HCT116 (cell line): ENCODE results near the gene HOXA2.

Source experiments
- EZH2 ChIP-seq: fragments of 200-600 bp; sonication (generic); IDR thresholded peaks from 2 replicates; pipeline ENCODE4 v1.6.1; 2017; ENCODE audit warnings: antibody characterized with exemption, mixed run types
- EZH2phosphoT487 ChIP-seq: fragments of 200-600 bp; IDR thresholded peaks from 2 replicates; pipeline ENCODE4 v1.6.1; 2018; ENCODE audit warnings: antibody characterized with exemption, borderline replicate concordance
- POLR2A ChIP-seq: IDR thresholded peaks from 2 replicates; pipeline ENCODE4 v1.7.0; 2011; ENCODE audit warnings: borderline replicate concordance; ENCODE audit not compliant: insufficient read depth, insufficient read length; ENCODE audit errors: extremely low read depth
- POLR2AphosphoS5 ChIP-seq: IDR thresholded peaks from 2 replicates; pipeline ENCODE4 v1.6.1; 2011; ENCODE audit warnings: mild to moderate bottlenecking, low read depth, low read length, moderate library complexity
- TCF7L2 ChIP-seq: IDR thresholded peaks from 2 replicates; pipeline ENCODE4 v1.7.0; 2011; ENCODE audit warnings: borderline replicate concordance, inconsistent platforms; ENCODE audit not compliant: insufficient read depth, insufficient read length; ENCODE audit errors: extremely low read depth
- YY1 ChIP-seq: IDR thresholded peaks from 2 replicates; pipeline ENCODE4 v1.6.1; 2011; ENCODE audit warnings: low read length, low read depth, moderate library complexity, mild to moderate bottlenecking; ENCODE audit not compliant: insufficient replicate concordance; ENCODE audit errors: extremely low read depth
- ZFX ChIP-seq: fragments of 450-650 bp; IDR thresholded peaks from 2 replicates; pipeline ENCODE4 v1.6.1; 2017
- ZNF274 ChIP-seq: fragments of 200-500 bp; sonication (Bioruptor generic); IDR thresholded peaks from 2 replicates; pipeline ENCODE4 v1.6.1; 2014; ENCODE audit warnings: mild to moderate bottlenecking, low read depth, low read length, inconsistent platforms
- TF ChIP-seq, protein P1 (sequence below), 3 experiments: fragments of 200-600 bp in 1 of 3; sonication (generic) in 1 of 3; IDR thresholded peaks in 2 of 3; conservative IDR thresholded peaks in 1 of 3; 2 replicates each; pipeline ENCODE4 v1.5.1; 2012 to 2017; ENCODE audit warnings: low read depth in 2 of 3, low read length in 2 of 3, antibody characterized with exemption in 1 of 3, borderline replicate concordance in 1 of 3, control low read depth in 1 of 3, mild to moderate bottlenecking in 1 of 3, mixed read lengths in 1 of 3, mixed run types in 1 of 3, moderate library complexity in 1 of 3; ENCODE audit not compliant: insufficient read depth in 1 of 3
- TF ChIP-seq, protein P2 (sequence below): IDR thresholded peaks from 2 replicates; pipeline ENCODE4 v1.6.1; 2012
- TF ChIP-seq, protein P3 (sequence below): IDR thresholded peaks from 2 replicates; pipeline ENCODE4 v1.6.1; 2011; ENCODE audit warnings: mild to moderate bottlenecking, low read length, moderate library complexity; ENCODE audit not compliant: insufficient replicate concordance; ENCODE audit errors: extremely low read depth
- TF ChIP-seq, protein P4 (sequence below): IDR thresholded peaks from 2 replicates; pipeline ENCODE4 v1.6.1; 2012

DNA sequence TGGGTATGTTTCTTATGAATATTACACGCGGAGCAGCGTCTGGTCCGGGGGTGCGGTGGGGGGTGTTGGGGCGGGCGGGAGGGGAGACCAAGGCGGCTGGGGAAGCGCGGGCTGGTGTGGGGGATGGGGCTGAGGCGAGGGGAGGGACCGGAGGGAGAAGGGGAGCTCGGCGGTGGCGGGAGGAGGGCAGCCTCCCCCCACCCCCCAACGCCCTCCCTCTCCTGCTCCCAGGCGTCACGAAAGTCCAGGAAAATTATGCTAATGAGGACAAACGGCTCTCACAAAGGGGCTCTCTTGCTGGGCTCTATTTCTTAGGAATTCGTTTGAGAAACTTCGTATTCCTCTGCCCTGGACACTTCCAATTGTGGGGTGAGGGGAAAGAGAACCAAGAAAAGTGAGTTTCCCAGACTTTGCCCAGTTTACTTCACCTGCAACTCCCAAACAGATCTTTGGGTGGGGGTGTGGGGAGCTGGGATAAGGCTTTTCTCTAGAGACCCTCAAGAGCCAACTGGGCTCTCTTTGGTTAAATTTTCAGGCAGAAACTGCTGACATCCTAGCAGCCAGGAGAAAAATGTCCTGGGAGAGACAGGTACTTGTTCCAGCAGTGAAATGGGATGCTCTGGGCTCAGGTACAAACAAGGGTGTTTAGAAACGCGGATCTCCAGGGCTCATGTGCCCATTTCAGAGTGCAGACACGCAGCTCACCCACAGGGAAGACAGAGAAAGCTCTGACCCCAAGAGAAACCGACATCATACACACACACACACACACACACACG, 11.7 kb upstream of the HOXA2 start:
- TF ChIP-seq EZH2 (no peak), ZNF274 (no peak), EZH2phosphoT487 (no peak), POLR2AphosphoS5 (no peak), ZFX (no peak), POLR2A (no peak), TCF7L2 (no peak), YY1 (no peak)
- TF ChIP-seq, protein P1, sequence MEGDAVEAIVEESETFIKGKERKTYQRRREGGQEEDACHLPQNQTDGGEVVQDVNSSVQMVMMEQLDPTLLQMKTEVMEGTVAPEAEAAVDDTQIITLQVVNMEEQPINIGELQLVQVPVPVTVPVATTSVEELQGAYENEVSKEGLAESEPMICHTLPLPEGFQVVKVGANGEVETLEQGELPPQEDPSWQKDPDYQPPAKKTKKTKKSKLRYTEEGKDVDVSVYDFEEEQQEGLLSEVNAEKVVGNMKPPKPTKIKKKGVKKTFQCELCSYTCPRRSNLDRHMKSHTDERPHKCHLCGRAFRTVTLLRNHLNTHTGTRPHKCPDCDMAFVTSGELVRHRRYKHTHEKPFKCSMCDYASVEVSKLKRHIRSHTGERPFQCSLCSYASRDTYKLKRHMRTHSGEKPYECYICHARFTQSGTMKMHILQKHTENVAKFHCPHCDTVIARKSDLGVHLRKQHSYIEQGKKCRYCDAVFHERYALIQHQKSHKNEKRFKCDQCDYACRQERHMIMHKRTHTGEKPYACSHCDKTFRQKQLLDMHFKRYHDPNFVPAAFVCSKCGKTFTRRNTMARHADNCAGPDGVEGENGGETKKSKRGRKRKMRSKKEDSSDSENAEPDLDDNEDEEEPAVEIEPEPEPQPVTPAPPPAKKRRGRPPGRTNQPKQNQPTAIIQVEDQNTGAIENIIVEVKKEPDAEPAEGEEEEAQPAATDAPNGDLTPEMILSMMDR (IDR thresholded peaks at IDR 0.05 in 2 of 3, conservative IDR thresholded peaks at IDR 0.05 in 1 of 3; ENCODE audit: borderline replicate concordance in 1 of 3, insufficient read depth in 1 of 3, low read depth in 2 of 3, low read length in 2 of 3): no peak
- TF ChIP-seq, protein P2, sequence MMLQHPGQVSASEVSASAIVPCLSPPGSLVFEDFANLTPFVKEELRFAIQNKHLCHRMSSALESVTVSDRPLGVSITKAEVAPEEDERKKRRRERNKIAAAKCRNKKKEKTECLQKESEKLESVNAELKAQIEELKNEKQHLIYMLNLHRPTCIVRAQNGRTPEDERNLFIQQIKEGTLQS: no peak
- TF ChIP-seq, protein P3, sequence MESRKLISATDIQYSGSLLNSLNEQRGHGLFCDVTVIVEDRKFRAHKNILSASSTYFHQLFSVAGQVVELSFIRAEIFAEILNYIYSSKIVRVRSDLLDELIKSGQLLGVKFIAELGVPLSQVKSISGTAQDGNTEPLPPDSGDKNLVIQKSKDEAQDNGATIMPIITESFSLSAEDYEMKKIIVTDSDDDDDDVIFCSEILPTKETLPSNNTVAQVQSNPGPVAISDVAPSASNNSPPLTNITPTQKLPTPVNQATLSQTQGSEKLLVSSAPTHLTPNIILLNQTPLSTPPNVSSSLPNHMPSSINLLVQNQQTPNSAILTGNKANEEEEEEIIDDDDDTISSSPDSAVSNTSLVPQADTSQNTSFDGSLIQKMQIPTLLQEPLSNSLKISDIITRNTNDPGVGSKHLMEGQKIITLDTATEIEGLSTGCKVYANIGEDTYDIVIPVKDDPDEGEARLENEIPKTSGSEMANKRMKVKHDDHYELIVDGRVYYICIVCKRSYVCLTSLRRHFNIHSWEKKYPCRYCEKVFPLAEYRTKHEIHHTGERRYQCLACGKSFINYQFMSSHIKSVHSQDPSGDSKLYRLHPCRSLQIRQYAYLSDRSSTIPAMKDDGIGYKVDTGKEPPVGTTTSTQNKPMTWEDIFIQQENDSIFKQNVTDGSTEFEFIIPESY: no peak
- TF ChIP-seq, protein P4, sequence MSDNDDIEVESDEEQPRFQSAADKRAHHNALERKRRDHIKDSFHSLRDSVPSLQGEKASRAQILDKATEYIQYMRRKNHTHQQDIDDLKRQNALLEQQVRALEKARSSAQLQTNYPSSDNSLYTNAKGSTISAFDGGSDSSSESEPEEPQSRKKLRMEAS: no peak
